HG03135 (cell line): ENCODE measurements around the gene METTL16.

Experiments used
- ATAC-seq: cut with Tn5 transposase; IDR thresholded peaks from one replicate; pipeline ENCODE4 v1.9.1; 2021; ENCODE audit warnings: mild to moderate bottlenecking, moderate library complexity; ENCODE audit not compliant: unreplicated experiment

Gene METTL16

DNA sequence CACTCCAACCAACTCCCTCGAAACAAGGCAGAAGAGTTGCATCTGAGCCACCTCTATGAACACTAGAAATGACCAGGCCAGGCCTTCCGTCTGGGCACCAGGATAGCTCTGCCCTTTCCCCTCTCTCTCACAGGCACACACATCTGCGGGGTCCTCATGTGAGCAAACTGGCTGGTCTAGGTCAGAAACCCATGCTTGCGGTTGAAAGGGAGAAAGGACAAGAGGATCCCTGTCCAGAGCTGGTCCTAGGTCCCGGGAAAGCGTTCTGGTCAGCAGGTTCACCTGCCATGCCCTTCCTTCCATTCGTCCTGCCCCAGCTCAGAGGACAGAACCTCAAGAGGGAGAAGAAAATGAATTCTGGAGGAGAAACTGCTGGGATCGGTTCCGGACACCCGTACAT is 113.5 kb downstream of the METTL16 start:
- ATAC-seq: no peak

DNA sequence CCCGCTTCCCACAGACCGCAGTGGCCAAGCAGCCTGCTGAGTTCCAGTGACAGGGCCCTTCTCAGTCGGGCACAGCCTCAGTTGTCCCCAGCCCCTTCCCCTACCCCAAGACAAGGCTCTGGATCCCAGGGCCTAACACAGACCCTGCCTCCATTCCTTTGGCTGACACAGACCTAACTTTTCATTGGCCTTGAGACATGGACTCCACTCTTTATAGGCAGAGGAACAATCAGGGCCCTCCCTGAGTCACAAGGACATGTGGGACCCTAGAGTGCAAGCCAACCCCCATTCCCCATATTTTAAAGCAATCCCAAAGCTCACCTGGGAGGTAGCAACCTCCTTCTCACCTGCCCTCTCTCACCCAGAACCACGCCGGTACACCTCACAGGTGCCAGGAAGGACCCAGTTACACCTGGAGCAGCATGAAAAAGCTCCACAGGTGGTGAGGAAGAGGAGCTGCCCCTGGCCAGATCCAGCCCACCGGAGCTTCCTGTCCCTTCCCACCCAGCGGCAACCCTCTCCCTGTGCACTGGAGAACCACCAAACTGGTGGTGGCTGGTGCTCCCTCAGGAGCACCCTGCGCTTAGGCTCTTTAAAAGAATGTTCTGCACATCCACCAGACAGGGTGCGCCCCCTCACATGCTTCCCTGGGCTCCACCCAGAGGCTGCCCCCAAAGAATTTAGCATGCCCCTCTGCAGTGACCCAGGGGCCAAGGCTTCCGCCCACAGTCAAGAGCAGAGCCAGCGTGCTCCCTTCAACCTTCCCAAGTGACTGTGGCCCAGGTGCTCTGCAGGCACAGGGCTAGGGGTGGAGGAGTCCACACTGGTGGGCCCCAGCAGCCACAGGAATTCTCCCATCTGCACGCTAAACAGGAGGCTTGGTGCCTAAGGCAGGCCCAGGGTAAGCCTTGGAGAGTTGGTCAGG is 114.2 kb downstream of the METTL16 start:
- ATAC-seq: no peak

DNA sequence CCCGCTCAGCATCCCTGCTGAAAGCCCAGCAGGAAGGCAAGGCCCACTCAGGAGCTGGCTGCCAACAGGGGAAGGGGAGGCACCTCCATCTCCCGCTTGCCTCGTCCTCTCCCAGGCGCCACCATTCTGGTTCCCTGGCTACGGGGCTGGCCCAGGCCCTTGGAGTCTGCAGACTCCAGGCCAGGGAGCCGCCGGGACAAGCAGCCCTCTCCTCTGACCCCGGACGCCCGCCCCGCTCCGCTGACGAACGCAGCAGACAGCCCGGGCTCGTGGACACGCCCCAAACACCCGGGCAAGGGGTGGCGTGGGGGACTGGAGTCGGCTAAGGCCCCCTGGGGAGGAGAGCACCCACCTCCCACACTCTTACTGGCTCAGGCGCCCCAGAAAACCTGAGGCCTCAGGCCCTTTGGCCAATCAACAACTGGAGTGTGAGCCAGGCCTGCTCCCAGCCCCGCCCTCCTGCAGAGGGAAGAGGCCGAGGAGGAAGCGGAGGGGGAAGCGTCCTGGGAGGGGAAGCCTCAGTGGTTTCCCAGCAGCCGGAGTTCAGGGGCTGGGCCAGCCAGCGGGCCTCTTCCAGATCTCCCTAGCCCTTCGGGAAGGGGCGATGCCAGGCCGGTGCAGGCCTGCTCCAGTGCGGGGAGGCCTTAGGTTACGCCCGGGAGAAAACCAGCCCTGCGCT is 115.0 kb downstream of the METTL16 start:
- ATAC-seq: no peak

GRCh38 chr17:2396192-2396567 is 115.5 kb downstream of the METTL16 start:
- no peak for ATAC-seq

GRCh38 chr17:2395258-2396181 is 116.2 kb downstream of the METTL16 start:
- ATAC-seq: no peak

DNA sequence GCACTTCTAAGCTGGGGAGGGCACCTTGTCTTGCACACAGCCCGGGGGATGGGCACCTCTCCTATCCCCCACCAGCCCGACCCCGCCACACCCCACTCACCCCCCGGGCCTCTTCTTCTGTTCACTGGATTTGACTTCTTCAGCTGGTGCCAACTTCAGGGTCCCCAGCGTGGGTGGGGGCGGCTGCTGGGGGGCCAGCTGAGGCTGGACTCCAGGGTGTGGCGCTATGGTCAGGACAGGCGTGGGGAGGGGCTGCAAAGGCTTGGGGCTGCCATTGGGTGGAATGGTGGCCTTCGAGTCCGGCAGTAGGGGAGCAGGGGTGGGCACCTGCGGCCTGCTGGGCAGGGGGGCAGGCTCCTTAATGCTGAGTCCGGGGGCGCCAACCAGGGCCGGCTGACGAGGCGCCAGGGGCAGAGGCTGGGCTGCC is 116.9 kb downstream of the METTL16 start:
- no peak for ATAC-seq

- ATAC-seq: no peak
Observed at GRCh38 chr17:2393954-2394749, 117.5 kb downstream of the METTL16 start.

GRCh38 chr17:2393174-2393953 is 118.3 kb downstream of the METTL16 start:
- ATAC-seq: peak; percentile 34

DNA sequence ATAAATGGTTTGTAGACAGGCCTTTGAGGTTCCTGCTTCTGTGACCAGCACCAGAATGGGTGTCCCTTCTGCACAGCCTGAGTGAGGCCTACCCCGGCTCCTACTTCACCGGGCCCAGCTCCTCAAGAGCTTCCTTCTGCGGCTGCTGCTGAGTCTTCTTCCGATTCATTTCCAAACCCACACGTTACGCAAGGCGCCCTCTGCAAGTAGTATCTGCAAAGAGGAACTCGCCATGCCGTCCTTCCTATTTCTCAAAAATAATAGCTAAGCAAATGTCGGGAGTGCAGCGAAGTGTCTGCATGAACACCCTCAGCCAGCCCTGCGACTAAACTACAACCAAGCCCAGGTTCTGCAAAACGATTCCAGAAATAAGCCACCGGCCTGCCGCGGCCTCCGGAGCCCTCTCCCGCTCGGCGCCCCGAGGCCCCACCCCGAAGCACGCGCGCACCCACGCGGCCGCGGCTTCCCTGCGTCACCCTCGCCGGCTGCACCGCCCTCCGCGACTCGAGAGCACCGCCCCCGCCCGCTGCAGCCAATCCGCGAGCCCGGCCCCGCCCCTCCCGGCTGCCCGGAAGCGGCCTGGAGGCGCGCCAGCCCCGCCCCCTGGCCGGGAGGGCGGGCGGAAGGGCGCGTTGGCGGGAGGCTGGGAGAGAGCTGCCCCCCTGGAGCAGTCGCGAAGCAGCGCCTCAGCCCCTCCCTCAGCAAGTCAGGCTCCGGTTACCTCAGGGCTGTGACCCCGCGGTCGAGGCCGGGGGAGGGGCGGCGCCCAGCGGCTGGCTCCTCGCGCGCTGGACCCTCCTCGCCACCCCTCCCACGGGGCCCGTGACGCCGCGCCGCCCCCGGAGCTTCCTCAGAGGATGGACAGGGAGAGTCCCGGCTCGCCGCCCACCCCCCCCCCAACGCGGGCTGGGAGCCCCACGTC is 119.2 kb downstream of the METTL16 start:
- peak; percentile 44 for ATAC-seq

GRCh38 chr17:2391597-2392251 is 120.0 kb downstream of the METTL16 start:
- ATAC-seq: no peak

- no peak for ATAC-seq
Observed at GRCh38 chr17:2390199-2390836, 121.4 kb downstream of the METTL16 start.

DNA sequence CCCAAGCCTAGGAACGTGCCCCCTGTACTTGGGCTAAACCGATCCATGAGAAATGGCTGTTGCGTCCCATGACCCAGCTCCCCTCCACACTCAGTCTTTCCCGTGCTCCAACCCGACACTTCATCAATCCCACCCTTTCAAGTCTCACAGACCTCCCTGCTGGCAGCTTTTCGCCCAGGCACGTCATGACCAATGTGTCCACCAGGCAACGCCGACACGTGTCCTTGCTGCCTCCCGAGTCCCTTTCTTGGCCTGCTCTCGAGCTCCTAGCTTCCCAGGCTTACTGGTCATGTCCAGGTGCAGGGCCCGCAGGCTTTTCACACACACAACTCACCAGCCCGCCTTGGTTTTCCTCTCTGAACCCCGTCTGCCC is 123.0 kb downstream of the METTL16 start:
- no peak for ATAC-seq

- no peak for ATAC-seq
Observed at GRCh38 chr17:2388020-2388682, 123.5 kb downstream of the METTL16 start.

- ATAC-seq: no peak
Observed at GRCh38 chr17:2387086-2388019, 124.3 kb downstream of the METTL16 start.

GRCh38 chr17:2386400-2387085 is 125.1 kb downstream of the METTL16 start:
- no peak for ATAC-seq
